ENCODE results near the gene TAPBP.
A peak's percentile ranks its signal among the peaks of the same experiment; 100 is the strongest.
"Not testable (repeated sequence)": the region's sequence is repeated elsewhere in the genome, so short reads cannot be mapped to it uniquely, and the experiment has no call there.

TAPBP gene

GRCh38 chr6:33297956-33298772 is 15.7 kb downstream of the TAPBP start:
- peak; percentile 79 for DNase-seq (ENCODE audit: low read depth, low spot score)

- DNase-seq (ENCODE audit: low read depth, low spot score), result peak; percentile 89
Observed at GRCh38 chr6:33297406-33297955, 16.4 kb downstream of the TAPBP start.

- DNase-seq (ENCODE audit: low read depth, low spot score), result no peak
Observed at GRCh38 chr6:33296797-33297405, 17.0 kb downstream of the TAPBP start.

- DNase-seq (ENCODE audit: low read depth, low spot score), result no peak
Observed at GRCh38 chr6:33295621-33296369, 18.1 kb downstream of the TAPBP start.

GRCh38 chr6:33294086-33294823 is 19.6 kb downstream of the TAPBP start:
- no peak for DNase-seq (ENCODE audit: low read depth, low spot score)

GRCh38 chr6:33292996-33293682 is 20.7 kb downstream of the TAPBP start:
- no peak for DNase-seq (ENCODE audit: low read depth, low spot score)

GRCh38 chr6:33290459-33290858 is 23.4 kb downstream of the TAPBP start:
- no peak for DNase-seq (ENCODE audit: low read depth, low spot score)

GRCh38 chr6:33289784-33290315 is 24.0 kb downstream of the TAPBP start:
- no peak for DNase-seq (ENCODE audit: low read depth, low spot score)

GRCh38 chr6:33288921-33289783 is 24.7 kb downstream of the TAPBP start, which contains the start of the genes PFDN6 and WDR46:
Gene PFDN6, plus strand, starts transcription at chr6:33289601. Its CDS starts 256 bp downstream, at chr6:33289857.
Gene WDR46, minus strand, starts transcription at chr6:33289239. Its CDS starts 69 bp downstream, at chr6:33289170.
- DNase-seq (ENCODE audit: low read depth, low spot score), result peak; percentile 91

- no peak for DNase-seq (ENCODE audit: low read depth, low spot score)
Observed at GRCh38 chr6:33288141-33288920, 25.5 kb downstream of the TAPBP start.

- DNase-seq (ENCODE audit: low read depth, low spot score), result no peak
Observed at GRCh38 chr6:33286946-33287914, 26.6 kb downstream of the TAPBP start.

- DNase-seq (ENCODE audit: low read depth, low spot score), result not testable (repeated sequence)
Observed at GRCh38 chr6:33285214-33285613, 28.7 kb downstream of the TAPBP start.

- DNase-seq (ENCODE audit: low read depth, low spot score), result no peak
Observed at GRCh38 chr6:33280539-33280938, 33.3 kb downstream of the TAPBP start.

GRCh38 chr6:33279971-33280511 is 33.8 kb downstream of the TAPBP start:
- peak; percentile 94 for DNase-seq (ENCODE audit: low read depth, low spot score)

- no peak for DNase-seq (ENCODE audit: low read depth, low spot score)
Observed at GRCh38 chr6:33279257-33279695, 34.6 kb downstream of the TAPBP start.

- DNase-seq (ENCODE audit: low read depth, low spot score), result no peak
Observed at GRCh38 chr6:33278810-33279209, 35.1 kb downstream of the TAPBP start.

- no peak for DNase-seq (ENCODE audit: low read depth, low spot score)
Observed at GRCh38 chr6:33278392-33278741, 35.5 kb downstream of the TAPBP start.
